Measurements from ENCODE around the gene EFCAB6.

DNA sequence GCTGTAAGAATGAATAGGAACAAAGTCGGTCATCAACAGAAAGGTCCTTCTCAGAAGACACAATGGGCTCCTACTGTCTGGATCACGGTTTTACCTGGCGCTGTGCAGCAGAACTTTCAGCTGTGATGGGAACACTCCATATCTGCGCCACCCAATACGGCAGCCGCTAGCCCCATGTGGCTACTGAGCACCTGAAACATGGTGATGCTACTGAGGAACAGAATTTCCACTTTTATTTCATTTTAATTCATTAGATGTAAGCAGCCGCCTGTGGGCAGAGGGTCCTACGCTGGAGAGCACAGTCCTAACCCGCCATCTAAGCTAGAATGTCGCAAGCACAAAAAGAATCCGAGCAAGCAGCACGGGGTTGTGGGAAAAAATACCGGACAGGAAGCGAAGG, 47.5 kb upstream of the EFCAB6 start:
- TF ChIP-seq POLR2A (IDR thresholded peaks at IDR 0.05) (no peak), EP300 (IDR thresholded peaks at IDR 0.05) (no peak)

All from gastroesophageal sphincter (tissue), 2 donors.